Measurements from ENCODE around the gene RPS8. TPM values are rescaled to one million over a fixed set of nuclear protein-coding genes. Genes with fewer than 3 reads are reported as not detected.
"Not testable (repeated sequence)": the region's sequence is repeated elsewhere in the genome, so short reads cannot be mapped to it uniquely, and the experiment has no call there.

Gene RPS8
- total RNA-seq, 1 donor from 2014 or later: 1,187 TPM

DNA sequence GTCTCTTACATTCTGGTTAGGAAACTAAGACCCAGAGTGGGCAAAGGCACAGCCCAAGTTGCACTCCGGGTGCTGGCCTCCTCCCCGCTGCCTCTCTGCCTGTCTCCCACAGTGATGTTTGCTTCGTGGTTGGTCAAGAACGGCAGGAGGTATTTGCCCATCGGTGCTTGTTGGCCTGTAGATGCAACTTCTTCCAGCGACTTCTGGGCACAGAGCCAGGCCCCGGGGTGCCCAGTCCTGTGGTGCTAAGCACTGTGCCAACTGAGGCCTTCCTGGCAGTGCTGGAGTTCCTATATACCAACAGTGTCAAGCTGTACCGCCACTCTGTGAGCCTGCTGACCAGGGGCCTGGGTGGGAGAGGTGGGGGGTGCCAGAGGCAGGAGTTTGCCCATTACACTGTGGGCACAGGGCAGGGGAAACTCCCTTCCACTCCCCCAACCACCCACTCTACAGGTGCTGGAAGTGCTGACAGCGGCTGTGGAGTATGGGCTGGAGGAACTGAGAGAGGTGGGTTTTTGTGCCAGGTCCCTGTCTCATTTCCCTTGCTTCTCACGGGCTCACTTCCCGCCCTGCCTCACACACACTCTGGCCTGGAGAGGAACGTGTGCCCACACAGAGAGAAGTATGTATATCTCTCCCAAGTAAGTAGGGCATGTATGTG lies 34.9 kb downstream of the RPS8 start:
- no peak for FAIRE-seq
- Mint-ChIP-seq H3K9me3 (ENCODE audit: unreplicated experiment) (no peaks in the 10 kb centered on the region), H3K4me1 (ENCODE audit: low read depth, unreplicated experiment) (peaks cover 68% of the 10 kb centered on the region), H3K27ac (ENCODE audit: unreplicated experiment) (peak overlapping the region; percentile 99), H3K36me3 (ENCODE audit: low read depth, unreplicated experiment) (peaks cover 14% of the 10 kb centered on the region), H3K4me3 (ENCODE audit: unreplicated experiment) (no peak overlapping the region), H3K27me3 (ENCODE audit: low read depth, unreplicated experiment) (no peaks in the 10 kb centered on the region)
- Histone ChIP-seq H3K9ac (ENCODE audit: low read length) (peak overlapping the region; percentile 98), H3K9me3 (ENCODE audit: insufficient read depth, low read depth, low read length) (no peaks in the 10 kb centered on the region), H3K36me3 (ENCODE audit: insufficient read depth, low read length) (peaks cover 15% of the 10 kb centered on the region), H3K79me2 (ENCODE audit: insufficient read depth, low read length) (peaks cover 48% of the 10 kb centered on the region), H4K20me1 (ENCODE audit: insufficient read depth, low read length) (peaks cover 12% of the 10 kb centered on the region), H3K4me3 (ENCODE audit: insufficient read depth, low read depth, low read length) (peak overlapping the region; percentile 53), H3K27ac (ENCODE audit: low read depth, low read length) (peak overlapping the region; percentile 100), H3K27me3 (ENCODE audit: insufficient read depth, low read length) (no peaks in the 10 kb centered on the region), H3K4me2 (ENCODE audit: low read length) (peak overlapping the region; percentile 86), H2AFZ (ENCODE audit: low read depth, low read length) (no peak overlapping the region), H3K4me1 (ENCODE audit: insufficient read depth, low read length) (peaks cover 84% of the 10 kb centered on the region)
- no peak for TF ChIP-seq EZH2 (IDR thresholded peaks at IDR 0.05; ENCODE audit: insufficient read depth, low read length)
- TF ChIP-seq, protein P1, sequence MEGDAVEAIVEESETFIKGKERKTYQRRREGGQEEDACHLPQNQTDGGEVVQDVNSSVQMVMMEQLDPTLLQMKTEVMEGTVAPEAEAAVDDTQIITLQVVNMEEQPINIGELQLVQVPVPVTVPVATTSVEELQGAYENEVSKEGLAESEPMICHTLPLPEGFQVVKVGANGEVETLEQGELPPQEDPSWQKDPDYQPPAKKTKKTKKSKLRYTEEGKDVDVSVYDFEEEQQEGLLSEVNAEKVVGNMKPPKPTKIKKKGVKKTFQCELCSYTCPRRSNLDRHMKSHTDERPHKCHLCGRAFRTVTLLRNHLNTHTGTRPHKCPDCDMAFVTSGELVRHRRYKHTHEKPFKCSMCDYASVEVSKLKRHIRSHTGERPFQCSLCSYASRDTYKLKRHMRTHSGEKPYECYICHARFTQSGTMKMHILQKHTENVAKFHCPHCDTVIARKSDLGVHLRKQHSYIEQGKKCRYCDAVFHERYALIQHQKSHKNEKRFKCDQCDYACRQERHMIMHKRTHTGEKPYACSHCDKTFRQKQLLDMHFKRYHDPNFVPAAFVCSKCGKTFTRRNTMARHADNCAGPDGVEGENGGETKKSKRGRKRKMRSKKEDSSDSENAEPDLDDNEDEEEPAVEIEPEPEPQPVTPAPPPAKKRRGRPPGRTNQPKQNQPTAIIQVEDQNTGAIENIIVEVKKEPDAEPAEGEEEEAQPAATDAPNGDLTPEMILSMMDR (IDR thresholded peaks at IDR 0.05; ENCODE audit: insufficient read depth, low read depth, low read length): no peak
- no peak for DNase-seq (ENCODE audit: low read depth)

DNA sequence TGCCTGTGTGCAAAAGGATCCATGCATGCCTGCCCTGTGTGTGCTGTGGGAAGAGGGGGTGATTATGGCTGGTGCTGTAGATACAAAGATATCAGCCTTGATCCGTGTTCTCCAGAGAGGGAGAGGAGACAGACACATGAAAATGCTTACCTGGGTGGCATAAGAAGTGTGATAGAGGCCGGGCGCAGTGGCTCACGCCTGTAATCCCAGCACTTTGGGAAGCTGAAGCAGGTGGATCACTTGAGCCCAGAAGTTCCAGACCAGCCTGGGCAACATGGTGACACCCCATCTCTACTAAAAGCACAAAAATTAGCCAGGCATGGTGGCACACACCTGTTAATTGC lies 35.4 kb downstream of the RPS8 start:
- H3K27me3 Mint-ChIP-seq (ENCODE audit: low read depth, unreplicated experiment); H3K27me3 ChIP-seq (ENCODE audit: insufficient read depth, low read length); FAIRE-seq; H2AFZ ChIP-seq (ENCODE audit: low read depth, low read length); H3K4me3 ChIP-seq (ENCODE audit: insufficient read depth, low read depth, low read length); H4K20me1 ChIP-seq (ENCODE audit: insufficient read depth, low read length); H3K9me3 Mint-ChIP-seq (ENCODE audit: unreplicated experiment); DNase-seq (ENCODE audit: low read depth); H3K9me3 ChIP-seq (ENCODE audit: insufficient read depth, low read depth, low read length): not testable (repeated sequence)
- peaks cover 69% of the 10 kb centered on the region for H3K4me1 Mint-ChIP-seq (ENCODE audit: low read depth, unreplicated experiment)
- H3K79me2 ChIP-seq (ENCODE audit: insufficient read depth, low read length): peaks cover 43% of the 10 kb centered on the region
- H3K4me2 ChIP-seq (ENCODE audit: low read length): peak overlapping the region; percentile 86
- peak overlapping the region; percentile 99 for H3K27ac Mint-ChIP-seq (ENCODE audit: unreplicated experiment)
- peak overlapping the region; percentile 40 for H3K4me3 Mint-ChIP-seq (ENCODE audit: unreplicated experiment)
- H3K36me3 ChIP-seq (ENCODE audit: insufficient read depth, low read length): peaks cover 16% of the 10 kb centered on the region
- peak overlapping the region; percentile 100 for H3K27ac ChIP-seq (ENCODE audit: low read depth, low read length)
- H3K36me3 Mint-ChIP-seq (ENCODE audit: low read depth, unreplicated experiment): peaks cover 18% of the 10 kb centered on the region
- peaks cover 84% of the 10 kb centered on the region for H3K4me1 ChIP-seq (ENCODE audit: insufficient read depth, low read length)
- peak overlapping the region; percentile 98 for H3K9ac ChIP-seq (ENCODE audit: low read length)

DNA sequence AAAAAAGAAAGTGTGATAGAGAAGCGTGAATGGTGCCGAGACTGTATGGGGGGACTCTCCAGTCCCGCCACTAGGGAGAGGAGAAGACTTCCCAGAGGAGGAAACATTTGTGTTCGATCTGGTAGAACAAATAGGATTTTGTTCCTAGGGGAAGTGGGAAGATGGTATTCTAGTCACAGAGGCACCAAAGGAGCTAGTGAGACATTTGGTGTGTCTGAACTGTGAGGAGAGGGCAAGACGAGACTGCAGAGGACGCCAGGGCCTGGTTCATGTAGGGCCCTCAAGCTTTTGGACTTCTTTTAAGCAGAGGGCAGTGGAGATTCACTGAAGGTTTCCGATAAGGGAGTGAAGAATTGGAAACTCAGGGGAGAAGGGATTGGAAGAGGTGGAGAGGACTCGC lies 35.9 kb downstream of the RPS8 start:
- H3K9me3 Mint-ChIP-seq (ENCODE audit: unreplicated experiment): no peaks in the 10 kb centered on the region

More for the DNA sequence above, 35.9 kb downstream of the RPS8 start:
- peaks cover 18% of the 10 kb centered on the region for H3K36me3 ChIP-seq (ENCODE audit: insufficient read depth, low read length)
- Mint-ChIP-seq H3K27ac (ENCODE audit: unreplicated experiment) (peak overlapping the region; percentile 99), H3K4me3 (ENCODE audit: unreplicated experiment) (peak overlapping the region; percentile 40), H3K27me3 (ENCODE audit: low read depth, unreplicated experiment) (no peaks in the 10 kb centered on the region), H3K36me3 (ENCODE audit: low read depth, unreplicated experiment) (peaks cover 18% of the 10 kb centered on the region), H3K4me1 (ENCODE audit: low read depth, unreplicated experiment) (peaks cover 69% of the 10 kb centered on the region)
- H3K4me3 ChIP-seq (ENCODE audit: insufficient read depth, low read depth, low read length): peak overlapping the region; percentile 42
- no peak overlapping the region for H2AFZ ChIP-seq (ENCODE audit: low read depth, low read length)
- no peak for FAIRE-seq
- TF ChIP-seq, protein P1 (IDR thresholded peaks at IDR 0.05; ENCODE audit: insufficient read depth, low read depth, low read length): no peak
- no peak for TF ChIP-seq EZH2 (IDR thresholded peaks at IDR 0.05; ENCODE audit: insufficient read depth, low read length)
- H3K9ac ChIP-seq (ENCODE audit: low read length): peak overlapping the region; percentile 68
- H4K20me1 ChIP-seq (ENCODE audit: insufficient read depth, low read length): peaks cover 10% of the 10 kb centered on the region
- peak overlapping the region; percentile 88 for H3K27ac ChIP-seq (ENCODE audit: low read depth, low read length)
- H3K9me3 ChIP-seq (ENCODE audit: insufficient read depth, low read depth, low read length): no peaks in the 10 kb centered on the region
- peak overlapping the region; percentile 86 for H3K4me2 ChIP-seq (ENCODE audit: low read length)
- no peak for DNase-seq (ENCODE audit: low read depth)
- H3K27me3 ChIP-seq (ENCODE audit: insufficient read depth, low read length): no peaks in the 10 kb centered on the region
- peaks cover 79% of the 10 kb centered on the region for H3K4me1 ChIP-seq (ENCODE audit: insufficient read depth, low read length)
- H3K79me2 ChIP-seq (ENCODE audit: insufficient read depth, low read length): peaks cover 39% of the 10 kb centered on the region

Measured in astrocyte (in vitro differentiated cells and primary cell).